IMR-90 (cell line): ENCODE measurements around the gene EBF4.

ENCODE experiments used
- CEBPB ChIP-seq: IDR thresholded peaks from 2 replicates; pipeline ENCODE4 v1.6.1; 2012; ENCODE audit warnings: low read depth, low read length, improper control_type of control experiment
- FOS ChIP-seq: fragments of 150-350 bp; IDR thresholded peaks from 2 replicates; pipeline ENCODE4 v1.6.1; 2016; ENCODE audit warnings: low read depth, low read length
- MAFK ChIP-seq: IDR thresholded peaks from 2 replicates; pipeline ENCODE4 v1.6.1; 2012; ENCODE audit warnings: low read depth, low read length, improper control_type of control experiment
- MAZ ChIP-seq: IDR thresholded peaks from 2 replicates; pipeline ENCODE4 v1.6.1; 2012; ENCODE audit warnings: low read depth, mild to moderate bottlenecking, low read length, improper control_type of control experiment, moderate library complexity, borderline replicate concordance
- POLR2A ChIP-seq: IDR thresholded peaks from 2 replicates; pipeline ENCODE4 v1.6.1; 2012; ENCODE audit warnings: mild to moderate bottlenecking, low read depth, low read length
- RCOR1 ChIP-seq: IDR thresholded peaks from 2 replicates; pipeline ENCODE4 v1.6.1; 2012; ENCODE audit warnings: mild to moderate bottlenecking, low read length, improper control_type of control experiment; ENCODE audit not compliant: insufficient replicate concordance
- SMC3 ChIP-seq: fragments of 150-350 bp; IDR thresholded peaks from 2 replicates; pipeline ENCODE4 v1.6.1; 2016; ENCODE audit warnings: low read depth, mild to moderate bottlenecking, antibody characterized with exemption, low read length, moderate library complexity
- TF ChIP-seq, protein P1 (sequence below): conservative IDR thresholded peaks from 2 replicates; pipeline ENCODE4 v1.5.1; 2012; ENCODE audit warnings: mild to moderate bottlenecking, low read depth, low read length, improper control_type of control experiment
- TF ChIP-seq, protein P2 (sequence below): fragments of 150-350 bp; IDR thresholded peaks from 2 replicates; pipeline ENCODE4 v1.6.1; 2017; ENCODE audit warnings: mild to moderate bottlenecking, antibody characterized with exemption, low read length, low read depth

DNA sequence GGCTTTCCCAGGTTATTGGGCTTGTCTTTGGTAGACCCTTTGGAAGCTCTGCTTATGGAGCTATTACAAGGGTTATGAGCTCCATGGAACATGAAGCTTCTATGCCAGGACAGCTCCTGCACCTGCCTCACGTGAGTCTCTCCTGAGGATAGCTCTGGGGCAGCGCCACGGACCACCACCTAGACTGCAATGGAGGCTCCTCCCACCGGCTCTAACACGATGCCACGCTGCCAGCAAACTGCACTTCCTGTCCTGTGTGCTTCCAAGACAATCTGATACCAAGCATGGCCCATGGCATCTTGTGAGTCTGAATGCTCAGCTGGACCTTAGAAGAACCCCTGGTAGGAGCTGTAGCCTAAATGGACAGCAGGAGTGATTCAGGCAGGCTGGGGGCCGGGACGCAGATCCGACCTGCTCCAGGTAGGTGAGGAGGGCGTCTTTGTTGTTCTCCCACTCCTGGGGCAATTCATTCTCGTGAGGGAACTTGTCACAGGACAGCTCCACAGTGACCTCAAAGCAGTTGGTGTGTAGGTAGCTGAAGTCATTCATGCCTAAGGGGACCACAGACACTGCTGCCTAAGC lies 102.4 kb downstream of the EBF4 start:
- TF ChIP-seq, protein P1, sequence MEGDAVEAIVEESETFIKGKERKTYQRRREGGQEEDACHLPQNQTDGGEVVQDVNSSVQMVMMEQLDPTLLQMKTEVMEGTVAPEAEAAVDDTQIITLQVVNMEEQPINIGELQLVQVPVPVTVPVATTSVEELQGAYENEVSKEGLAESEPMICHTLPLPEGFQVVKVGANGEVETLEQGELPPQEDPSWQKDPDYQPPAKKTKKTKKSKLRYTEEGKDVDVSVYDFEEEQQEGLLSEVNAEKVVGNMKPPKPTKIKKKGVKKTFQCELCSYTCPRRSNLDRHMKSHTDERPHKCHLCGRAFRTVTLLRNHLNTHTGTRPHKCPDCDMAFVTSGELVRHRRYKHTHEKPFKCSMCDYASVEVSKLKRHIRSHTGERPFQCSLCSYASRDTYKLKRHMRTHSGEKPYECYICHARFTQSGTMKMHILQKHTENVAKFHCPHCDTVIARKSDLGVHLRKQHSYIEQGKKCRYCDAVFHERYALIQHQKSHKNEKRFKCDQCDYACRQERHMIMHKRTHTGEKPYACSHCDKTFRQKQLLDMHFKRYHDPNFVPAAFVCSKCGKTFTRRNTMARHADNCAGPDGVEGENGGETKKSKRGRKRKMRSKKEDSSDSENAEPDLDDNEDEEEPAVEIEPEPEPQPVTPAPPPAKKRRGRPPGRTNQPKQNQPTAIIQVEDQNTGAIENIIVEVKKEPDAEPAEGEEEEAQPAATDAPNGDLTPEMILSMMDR = no peak
- TF ChIP-seq, protein P2, sequence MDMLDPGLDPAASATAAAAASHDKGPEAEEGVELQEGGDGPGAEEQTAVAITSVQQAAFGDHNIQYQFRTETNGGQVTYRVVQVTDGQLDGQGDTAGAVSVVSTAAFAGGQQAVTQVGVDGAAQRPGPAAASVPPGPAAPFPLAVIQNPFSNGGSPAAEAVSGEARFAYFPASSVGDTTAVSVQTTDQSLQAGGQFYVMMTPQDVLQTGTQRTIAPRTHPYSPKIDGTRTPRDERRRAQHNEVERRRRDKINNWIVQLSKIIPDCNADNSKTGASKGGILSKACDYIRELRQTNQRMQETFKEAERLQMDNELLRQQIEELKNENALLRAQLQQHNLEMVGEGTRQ = no peak
- TF ChIP-seq RCOR1 (no peak), POLR2A (no peak), FOS (no peak), MAFK (no peak), CEBPB (no peak), SMC3 (no peak), MAZ (no peak)
